HCT116 (cell line): ENCODE results near the gene CXCR6. TPM values are rescaled to one million over a fixed set of nuclear protein-coding genes. Genes with fewer than 3 reads are reported as not detected.

ENCODE experiments used
- ATAC-seq: fragments of 200-7000 bp; cut with Tn5 transposase; 2 replicates; pipeline ENCODE4 v1.9.1; 2020; ENCODE audit warnings: mild to moderate bottlenecking, moderate library complexity
- BruUV-seq: library from RNA; stranded (reverse); fragments of 400-500 nt; replicated peaks from 2 replicates; lab custom pipeline; 2021; lab: Mats Ljungman, UMichigan
- CTCF ChIA-PET: fragments of 300-600 bp; sonication (Branson Sonifier 250); formaldehyde crosslinking; loops from one replicate; lab custom pipeline; 2021; ENCODE audit warnings: antibody characterized with exemption; lab: Charles Lee
- POLR2A ChIA-PET: fragments of 300-600, 350-600 bp; sonication (Branson Sonifier 250); formaldehyde crosslinking; loops from one replicate; lab custom pipeline; 2021; ENCODE audit warnings: antibody characterized with exemption; lab: Charles Lee
- RAD21 ChIA-PET, 2 experiments: fragments of 300-600 bp; sonication (Branson Sonifier 250); formaldehyde crosslinking; loops; one replicate each; lab custom pipeline; 2023; ENCODE audit warnings: low total read pairs in 2 of 2; ENCODE audit not compliant: uncharacterized antibody in 2 of 2, unreplicated experiment in 2 of 2, low non-redundant PET in 1 of 2; lab: Charles Lee
- DNase-seq: peaks from one replicate; pipeline ENCODE4 v3.0.0-alpha.2; 2010; ENCODE audit warnings: low read depth, low spot score
- H2AFZ ChIP-seq: fragments of 200-600 bp; shearing (Covaris generic), sonication (generic); 2 replicates; pipeline ENCODE4 v1.6.1; 2017; ENCODE audit warnings: low read depth, mixed run types, mixed read lengths, antibody characterized with exemption, low read length; ENCODE audit not compliant: poor library complexity, severe bottlenecking
- H3K27ac ChIP-seq: 2 replicates; pipeline ENCODE4 v1.5.1; 2012; ENCODE audit warnings: low read depth, low read length
- H3K27me3 ChIP-seq: fragments of 200-600 bp; sonication (generic); 2 replicates; pipeline ENCODE4 v1.6.1; 2016; ENCODE audit warnings: mixed run types, low read length, mixed read lengths; ENCODE audit not compliant: insufficient read depth
- H3K36me3 ChIP-seq, 2 experiments: fragments of 200-500 bp in 1 of 2; fragments of 200-600 bp in 1 of 2; sonication (Bioruptor generic) in 1 of 2; sonication (generic) in 1 of 2; 2 replicates each; pipeline versions ENCODE4 v1.5.1 to v1.6.1; 2014 to 2016; ENCODE audit warnings: low read length in 2 of 2, inconsistent platforms in 1 of 2, mixed read lengths in 1 of 2, mixed run types in 1 of 2; ENCODE audit not compliant: insufficient read depth in 2 of 2, control insufficient read depth in 1 of 2
- H3K4me1 ChIP-seq, 2 experiments: fragments of 200-600 bp in 1 of 2; sonication (generic) in 1 of 2; 2 replicates each; pipeline versions ENCODE4 v1.5.1 to v1.6.1; 2012 to 2017; ENCODE audit warnings: low read length in 2 of 2, inconsistent platforms in 1 of 2, mild to moderate bottlenecking in 1 of 2, mixed read lengths in 1 of 2, mixed run types in 1 of 2, moderate library complexity in 1 of 2; ENCODE audit not compliant: insufficient read depth in 2 of 2, control insufficient read depth in 1 of 2
- H3K4me2 ChIP-seq: fragments of 200-600 bp; sonication (generic); 2 replicates; pipeline ENCODE4 v1.6.1; 2017; ENCODE audit warnings: mixed run types, low read length, mixed read lengths
- H3K4me3 ChIP-seq, 2 experiments: fragments of 200-600 bp in 1 of 2; sonication (generic) in 1 of 2; replicated peaks in 1 of 2; 2 replicates each; pipeline ENCODE4 v1.5.1; 2011 to 2016; ENCODE audit warnings: low read length in 2 of 2, control low read depth in 1 of 2, low read depth in 1 of 2, mild to moderate bottlenecking in 1 of 2, mixed read lengths in 1 of 2, mixed run types in 1 of 2
- H3K79me2 ChIP-seq: fragments of 200-600 bp; sonication (generic); 2 replicates; pipeline ENCODE4 v1.6.1; 2017; ENCODE audit warnings: mild to moderate bottlenecking, mixed run types, low read length, moderate library complexity, mixed read lengths; ENCODE audit not compliant: insufficient read depth
- H3K9ac ChIP-seq: fragments of 200-600 bp; sonication (generic); 2 replicates; pipeline ENCODE4 v1.6.1; 2016; ENCODE audit warnings: low read length, mixed read lengths
- H3K9me2 ChIP-seq: fragments of 200-600 bp; sonication (generic), shearing (Covaris generic); 2 replicates; pipeline ENCODE4 v1.6.1; 2017; ENCODE audit warnings: mixed run types, mild to moderate bottlenecking, moderate library complexity; ENCODE audit not compliant: insufficient read depth
- H3K9me3 ChIP-seq, 2 experiments: fragments of 200-500 bp in 1 of 2; fragments of 200-600 bp in 1 of 2; sonication (Bioruptor generic) in 1 of 2; sonication (generic) in 1 of 2; 2 replicates each; pipeline ENCODE4 v1.6.1; 2014 to 2017; ENCODE audit warnings: low read length in 2 of 2, mixed read lengths in 2 of 2, inconsistent platforms in 1 of 2, low read depth in 1 of 2, mild to moderate bottlenecking in 1 of 2, mixed run types in 1 of 2, moderate library complexity in 1 of 2; ENCODE audit not compliant: control insufficient read depth in 1 of 2, insufficient read depth in 1 of 2
- H4K20me1 ChIP-seq: fragments of 200-600 bp; sonication (generic), shearing (Covaris generic); 2 replicates; pipeline ENCODE4 v1.6.1; 2017; ENCODE audit warnings: mixed run types, mild to moderate bottlenecking, moderate library complexity; ENCODE audit not compliant: insufficient read depth
- CTCF ChIP-seq, 3 experiments: fragments of 200-600 bp in 1 of 3; sonication (generic) in 1 of 3; IDR thresholded peaks in 2 of 3; conservative IDR thresholded peaks in 1 of 3; 2 replicates each; pipeline ENCODE4 v1.5.1; 2012 to 2017; ENCODE audit warnings: low read depth in 2 of 3, low read length in 2 of 3, antibody characterized with exemption in 1 of 3, borderline replicate concordance in 1 of 3, control low read depth in 1 of 3, mild to moderate bottlenecking in 1 of 3, mixed read lengths in 1 of 3, mixed run types in 1 of 3, moderate library complexity in 1 of 3; ENCODE audit not compliant: insufficient read depth in 1 of 3
- EZH2 ChIP-seq: fragments of 200-600 bp; sonication (generic); IDR thresholded peaks from 2 replicates; pipeline ENCODE4 v1.6.1; 2017; ENCODE audit warnings: antibody characterized with exemption, mixed run types
- EZH2phosphoT487 ChIP-seq: fragments of 200-600 bp; IDR thresholded peaks from 2 replicates; pipeline ENCODE4 v1.6.1; 2018; ENCODE audit warnings: antibody characterized with exemption, borderline replicate concordance
- RAD21 ChIP-seq: IDR thresholded peaks from 2 replicates; pipeline ENCODE4 v1.6.1; 2012; ENCODE audit warnings: low read depth, mild to moderate bottlenecking
- SP1 ChIP-seq: IDR thresholded peaks from 2 replicates; pipeline ENCODE4 v1.6.1; 2012; ENCODE audit warnings: low read depth
- intact Hi-C: fragments of 100-400 bp; cut with micrococcal nuclease; formaldehyde crosslinking; loops from 2 replicates; pipeline ENCODE4 v1.10.0; 2022
- total RNA-seq: library from RNA; stranded (reverse); gene quantifications from one replicate; pipeline ENCODE4 v1.2.1, GENCODE V29; 2021; ENCODE audit not compliant: unreplicated experiment

CXCR6 gene
- total RNA-seq, 1 experiment from 2014 or later: not detected

GRCh38 chr3:45993421-45994027 lies 50.3 kb downstream of the CXCR6 start:
- DNase-seq: no peak
- H3K4me2 ChIP-seq: no peak overlapping the region

More at GRCh38 chr3:45993421-45994027, 50.3 kb downstream of the CXCR6 start:
- H2AFZ ChIP-seq: no peak overlapping the region
- H4K20me1 ChIP-seq: no peaks in the 10 kb centered on the region
- no peaks in the 10 kb centered on the region for H3K9me2 ChIP-seq
- no peaks in the 10 kb centered on the region for H3K27me3 ChIP-seq
- intact Hi-C loops: no loop called here
- ChIA-PET RAD21 (no interaction called here), POLR2A (no interaction called here), CTCF (interaction anchor here (1.3 kb wide), 1 partner anchor 55 kb away, joined by 3 read pairs; no protein-coding TSS in a partner anchor)
- no peak for TF ChIP-seq RAD21
- no peak for TF ChIP-seq SP1
- no peak for TF ChIP-seq EZH2
- TF ChIP-seq EZH2phosphoT487: no peak
- no peak for TF ChIP-seq CTCF (IDR thresholded peaks at IDR 0.05 in 2 of 3, conservative IDR thresholded peaks at IDR 0.05 in 1 of 3; ENCODE audit: borderline replicate concordance in 1 of 3, insufficient read depth in 1 of 3, low read depth in 2 of 3, low read length in 2 of 3)
- no peaks in the 10 kb centered on the region for H3K36me3 ChIP-seq
- no peak overlapping the region for H3K9ac ChIP-seq
- no peak overlapping the region for H3K4me3 ChIP-seq
- no TSS peak for BruUV-seq
- H3K9me3 ChIP-seq: no peaks in the 10 kb centered on the region
- ATAC-seq: no peak
- H3K4me1 ChIP-seq: peaks cover 5 to 32% of the 10 kb centered on the region in 2 experiments; a peak in 3 of 4 replicates
- peaks cover 27% of the 10 kb centered on the region for H3K79me2 ChIP-seq
- H3K27ac ChIP-seq: no peak overlapping the region
